Left hindlimb (tissue), 1 donor: ENCODE measurements around the gene STAP2.

Experiments used
- DNase-seq: peaks from one replicate; pipeline ENCODE4 v3.0.0-alpha.2; 2018

Gene STAP2, protein sequence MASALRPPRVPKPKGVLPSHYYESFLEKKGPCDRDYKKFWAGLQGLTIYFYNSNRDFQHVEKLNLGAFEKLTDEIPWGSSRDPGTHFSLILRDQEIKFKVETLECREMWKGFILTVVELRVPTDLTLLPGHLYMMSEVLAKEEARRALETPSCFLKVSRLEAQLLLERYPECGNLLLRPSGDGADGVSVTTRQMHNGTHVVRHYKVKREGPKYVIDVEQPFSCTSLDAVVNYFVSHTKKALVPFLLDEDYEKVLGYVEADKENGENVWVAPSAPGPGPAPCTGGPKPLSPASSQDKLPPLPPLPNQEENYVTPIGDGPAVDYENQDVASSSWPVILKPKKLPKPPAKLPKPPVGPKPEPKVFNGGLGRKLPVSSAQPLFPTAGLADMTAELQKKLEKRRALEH

DNA sequence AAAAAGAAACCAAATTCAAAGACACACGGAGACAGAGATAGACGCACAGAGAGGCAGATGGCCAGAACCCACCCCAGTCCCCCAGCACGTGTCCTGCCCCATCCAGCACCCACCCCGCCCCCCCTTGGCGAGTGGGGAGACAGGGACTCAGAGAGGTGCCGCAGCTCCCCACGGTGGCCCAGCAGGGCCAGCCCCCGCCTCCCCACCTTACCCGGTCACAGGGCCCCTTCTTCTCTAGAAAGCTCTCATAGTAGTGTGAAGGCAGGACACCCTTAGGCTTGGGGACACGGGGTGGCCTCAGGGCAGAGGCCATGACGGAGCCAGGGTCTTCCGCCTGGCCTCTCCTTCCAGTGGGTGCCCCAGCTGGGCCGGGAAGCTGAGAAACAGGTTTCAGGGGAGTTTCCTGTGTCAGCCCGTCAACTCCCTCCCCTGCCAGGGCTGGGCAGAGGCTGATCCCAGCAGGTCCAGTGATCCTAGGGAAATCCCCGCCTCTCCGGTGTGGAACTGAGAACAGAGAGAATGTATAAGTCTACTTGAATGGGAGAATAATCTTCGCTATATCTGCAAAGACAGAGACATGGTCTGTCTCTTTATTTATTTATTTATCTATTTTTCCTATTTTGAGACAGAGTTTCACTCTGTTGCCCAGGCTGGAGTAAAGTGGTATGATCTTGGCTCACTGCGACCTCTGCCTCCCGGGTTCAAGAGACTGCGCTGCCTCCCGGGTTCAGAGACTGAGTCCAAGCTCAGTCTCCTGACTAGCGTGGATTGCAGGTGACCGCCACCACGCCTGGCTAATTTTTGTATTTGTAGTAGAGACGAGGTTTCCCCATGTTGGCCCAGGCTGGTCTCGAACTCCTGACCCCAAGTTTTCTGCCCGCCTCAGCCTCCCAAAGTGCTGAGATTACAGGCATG lies at the start of gene STAP2:
TSS of gene STAP2 (minus strand) at position 387 of the 915 bp plus-strand sequence. CDS start at position 313, 74 bp downstream.
- DNase-seq: no peak

DNA sequence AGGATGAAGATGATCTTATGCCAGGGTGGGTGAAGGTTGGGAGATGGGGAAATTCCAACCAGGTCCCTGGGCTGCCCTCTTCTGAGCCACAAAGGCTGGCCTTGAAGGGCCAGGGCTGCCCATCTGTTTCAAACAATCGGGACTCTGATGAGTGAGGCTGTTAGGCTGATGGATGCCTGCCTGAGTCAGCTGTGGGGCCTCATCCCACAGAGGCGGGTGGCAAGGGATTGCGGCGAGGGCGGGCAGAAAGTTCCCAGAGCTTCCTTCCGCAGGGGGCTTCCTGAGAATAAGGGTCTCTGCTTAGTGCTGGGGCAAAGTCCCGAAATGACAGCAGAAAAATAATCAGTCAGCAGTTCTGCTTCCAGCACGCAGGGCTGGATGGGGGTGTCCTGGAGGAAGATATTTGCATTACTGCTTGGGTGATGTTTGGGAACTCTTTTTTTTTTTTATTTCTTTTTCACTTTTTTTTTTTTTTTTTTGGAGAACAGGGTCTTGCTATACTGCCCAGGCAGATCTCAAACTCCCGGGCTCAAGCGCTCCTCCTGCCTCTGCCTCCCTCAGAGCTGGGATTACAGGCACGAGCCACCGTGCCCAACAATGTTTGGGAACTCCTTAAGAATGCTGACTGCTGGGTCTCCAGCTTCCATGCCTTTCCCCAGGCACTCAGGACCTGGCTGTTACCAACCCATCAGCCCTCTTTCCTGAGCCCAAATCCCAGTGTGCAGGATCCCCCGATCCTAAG lies 47.6 kb upstream of the STAP2 start:
- no peak for DNase-seq

DNA sequence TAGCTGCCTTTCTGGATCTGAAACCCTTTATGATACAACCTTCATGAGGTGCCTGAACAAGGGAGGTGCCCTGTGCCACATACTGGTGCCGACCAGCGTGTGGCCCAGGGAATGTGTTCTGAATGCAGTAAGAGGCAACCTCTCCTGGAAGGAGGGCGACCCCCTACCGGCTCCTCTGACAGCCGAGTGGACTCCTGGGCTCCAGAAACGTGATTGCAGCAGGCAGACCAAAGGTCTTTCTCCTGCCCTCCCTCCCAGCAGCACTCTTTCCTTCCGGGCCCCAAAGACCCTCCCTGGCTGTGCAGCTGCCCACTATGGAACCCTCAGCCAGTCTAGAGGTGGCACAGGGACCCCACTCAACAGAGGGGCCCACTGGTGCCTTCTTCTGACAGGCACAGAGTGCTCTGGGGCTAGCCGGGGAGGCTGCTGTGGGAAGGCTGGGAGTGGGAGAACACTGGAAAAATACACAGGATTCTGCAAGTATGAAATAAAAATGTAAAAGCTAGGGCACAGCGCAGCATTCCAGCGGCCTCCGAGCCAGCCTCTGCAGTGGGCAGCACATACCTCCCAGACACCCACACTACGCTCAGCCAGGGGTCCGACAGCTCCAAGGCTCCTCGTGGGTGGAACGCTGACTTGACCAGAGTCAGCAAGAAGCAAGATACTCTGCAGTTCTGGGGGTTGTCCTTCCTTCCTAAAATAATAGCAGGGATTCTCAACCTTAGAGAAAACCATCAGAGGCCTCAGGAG lies 46.8 kb upstream of the STAP2 start:
- DNase-seq: peak; percentile 21

DNA sequence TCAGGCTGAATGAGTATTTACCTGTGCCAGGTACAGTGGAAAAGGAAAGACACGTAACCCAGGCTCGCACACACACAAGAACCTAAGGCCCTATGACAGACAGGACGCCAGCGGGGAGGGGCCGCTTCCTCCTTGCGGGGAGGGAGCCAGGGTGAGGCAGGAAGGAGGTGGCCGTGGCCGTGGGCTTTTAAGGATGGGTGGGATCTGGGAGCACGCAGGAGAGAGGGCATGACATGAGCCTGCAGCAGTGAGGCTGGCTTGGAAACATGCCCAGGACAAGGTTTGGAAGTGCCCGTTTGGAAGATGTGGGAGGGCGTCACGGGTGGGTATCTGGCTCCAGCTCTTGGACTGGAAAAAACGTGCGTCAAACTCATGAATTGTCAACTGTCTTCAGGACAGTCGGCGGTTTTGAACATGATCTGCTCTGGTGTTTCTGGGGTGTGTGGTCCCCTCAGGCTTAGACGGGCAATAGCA lies 41.7 kb upstream of the STAP2 start:
- peak; percentile 52 for DNase-seq

DNA sequence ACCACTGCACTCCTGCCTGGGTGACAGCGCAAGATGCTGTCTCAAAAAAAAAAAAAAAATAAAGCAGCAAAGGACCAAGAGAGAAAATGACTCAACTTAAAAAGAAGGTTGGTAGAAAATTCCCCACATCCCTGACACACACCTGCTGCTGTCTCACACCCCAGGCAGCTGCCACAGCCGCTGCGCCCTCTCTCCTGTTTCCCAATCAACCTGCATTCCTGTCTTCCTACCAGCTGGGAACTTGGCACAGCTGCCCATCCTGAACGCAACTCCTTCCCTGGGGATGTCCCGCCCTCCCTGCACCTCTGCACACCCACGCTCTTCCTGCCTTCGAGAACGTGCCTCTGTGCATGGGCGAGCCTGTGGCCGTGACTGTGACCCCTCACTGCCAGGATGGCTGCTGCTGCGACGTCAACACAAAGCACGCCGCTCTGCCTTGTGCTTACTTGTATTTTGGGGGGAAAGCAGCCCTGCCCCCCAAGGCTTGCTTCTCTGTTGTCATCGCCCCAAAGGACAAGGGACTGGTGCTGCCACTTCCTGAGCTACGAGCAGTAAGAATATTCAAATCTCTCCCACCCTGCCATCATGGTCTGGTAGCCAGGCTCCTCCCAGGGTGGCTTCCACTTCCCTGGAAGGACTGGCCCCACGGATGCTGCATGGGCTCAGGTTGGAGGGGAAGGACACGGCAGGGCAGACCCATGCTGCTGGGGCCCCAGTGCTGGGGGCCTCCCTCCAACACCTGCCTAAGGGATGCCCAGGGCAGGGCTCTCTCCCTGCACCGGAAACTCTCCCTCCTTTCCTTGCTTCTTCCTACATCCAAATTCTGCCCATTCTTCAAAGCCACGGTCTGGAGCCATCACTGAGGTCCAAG lies 41.0 kb upstream of the STAP2 start:
- peak; percentile 44 for DNase-seq

DNA sequence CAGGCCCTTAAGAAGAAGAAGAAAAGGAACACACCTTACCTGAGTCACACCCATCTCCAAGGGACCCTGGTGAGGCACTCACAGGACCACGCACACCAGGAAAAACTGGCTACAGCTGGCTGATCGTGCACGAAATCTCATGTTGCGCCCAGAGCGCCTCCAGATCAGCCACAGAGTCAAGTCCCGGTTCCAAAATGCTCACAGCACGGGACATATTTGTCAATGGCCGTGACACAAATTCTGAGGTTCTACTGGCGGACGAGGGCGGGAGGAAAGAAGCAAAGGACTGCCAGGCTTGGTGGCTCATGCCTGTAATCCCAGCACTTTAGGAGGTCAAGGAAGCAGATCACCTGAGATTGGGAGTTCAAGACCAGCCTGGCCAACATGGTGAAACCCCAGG lies 40.3 kb upstream of the STAP2 start:
- DNase-seq: no peak

DNA sequence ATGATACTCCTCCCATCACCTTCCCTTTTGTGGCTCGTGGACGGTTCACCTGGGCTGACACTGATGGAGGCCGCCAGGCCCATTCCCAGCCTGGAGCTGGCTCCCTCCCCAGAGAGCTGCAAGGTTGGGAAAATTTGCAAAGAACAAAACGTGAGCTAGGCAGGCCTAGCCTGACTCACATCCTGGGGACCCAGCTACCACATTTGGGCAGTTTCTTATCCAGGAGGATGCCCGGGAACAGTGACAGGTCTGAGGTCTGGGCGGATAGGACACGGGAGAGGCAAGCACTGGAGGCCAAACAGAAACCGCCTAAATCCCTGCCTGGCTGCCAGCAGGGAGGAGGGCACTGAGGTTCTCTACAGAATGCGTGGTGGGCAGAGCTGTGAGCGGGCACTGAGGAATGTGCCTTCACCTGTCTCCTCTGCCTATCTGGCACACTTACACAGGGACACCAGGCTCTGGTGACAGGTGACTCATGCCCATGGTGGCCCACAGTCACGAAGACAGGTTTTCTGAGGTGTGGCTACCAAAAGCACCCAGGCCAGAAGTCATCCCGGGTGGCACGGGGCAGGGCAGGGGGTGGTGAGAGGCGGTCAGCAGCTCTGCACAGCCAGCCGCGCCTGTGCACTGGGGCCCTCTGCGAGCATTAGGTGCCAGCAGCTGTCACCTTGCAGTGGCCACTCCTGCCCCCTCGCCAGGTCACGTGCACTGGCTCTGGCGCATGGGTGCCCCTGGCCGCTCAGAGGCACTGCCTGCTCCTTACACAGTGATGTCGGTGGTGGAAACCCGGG lies 38.6 kb upstream of the STAP2 start:
- no peak for DNase-seq

DNA sequence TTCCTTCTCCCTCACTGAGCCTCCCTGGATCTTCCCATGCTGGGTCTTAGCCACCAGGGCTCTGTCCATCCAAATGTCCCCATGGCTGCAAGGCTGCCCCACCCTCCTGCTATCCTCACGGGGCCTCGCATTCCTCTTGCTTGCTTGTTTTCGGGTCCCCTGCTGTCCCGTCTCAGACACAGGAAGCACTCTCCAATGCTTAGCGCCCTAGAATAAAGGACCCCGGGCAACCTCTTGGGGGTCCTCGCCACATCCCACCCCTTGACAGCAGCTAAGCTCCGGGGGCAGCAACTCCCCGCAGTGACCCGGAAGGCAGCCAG lies 38.0 kb upstream of the STAP2 start:
- no peak for DNase-seq

DNA sequence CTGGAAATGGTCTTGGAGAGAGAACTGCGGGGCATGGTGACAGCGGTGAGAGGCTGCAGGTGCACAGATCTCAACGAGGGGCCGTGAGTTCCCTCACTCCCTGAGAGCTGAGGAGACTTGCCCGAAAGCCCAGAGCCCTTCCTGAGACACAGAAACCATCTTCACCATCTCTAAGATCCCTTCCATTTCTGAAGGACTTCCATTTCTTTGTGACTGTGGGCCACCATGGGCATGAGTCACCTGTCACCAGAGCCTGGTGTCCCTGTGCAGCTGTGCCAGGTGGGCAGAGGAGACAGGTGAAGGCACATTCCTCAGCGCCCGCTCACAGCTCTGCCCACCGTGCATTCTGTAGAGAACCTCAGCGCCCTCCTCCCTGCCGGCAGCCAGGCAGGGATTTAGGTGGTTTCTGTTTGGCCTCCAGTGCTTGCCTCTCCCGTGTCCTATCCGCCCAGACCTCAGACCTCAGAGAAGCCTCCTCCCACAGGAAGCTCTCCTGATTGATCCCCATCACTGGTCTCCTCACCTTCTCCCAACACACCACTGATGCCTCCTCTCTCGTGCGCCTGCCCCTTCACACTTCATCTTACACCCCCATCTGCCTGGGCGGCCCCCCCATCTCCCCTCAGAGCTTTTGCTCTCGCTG lies 37.5 kb upstream of the STAP2 start:
- DNase-seq: no peak

DNA sequence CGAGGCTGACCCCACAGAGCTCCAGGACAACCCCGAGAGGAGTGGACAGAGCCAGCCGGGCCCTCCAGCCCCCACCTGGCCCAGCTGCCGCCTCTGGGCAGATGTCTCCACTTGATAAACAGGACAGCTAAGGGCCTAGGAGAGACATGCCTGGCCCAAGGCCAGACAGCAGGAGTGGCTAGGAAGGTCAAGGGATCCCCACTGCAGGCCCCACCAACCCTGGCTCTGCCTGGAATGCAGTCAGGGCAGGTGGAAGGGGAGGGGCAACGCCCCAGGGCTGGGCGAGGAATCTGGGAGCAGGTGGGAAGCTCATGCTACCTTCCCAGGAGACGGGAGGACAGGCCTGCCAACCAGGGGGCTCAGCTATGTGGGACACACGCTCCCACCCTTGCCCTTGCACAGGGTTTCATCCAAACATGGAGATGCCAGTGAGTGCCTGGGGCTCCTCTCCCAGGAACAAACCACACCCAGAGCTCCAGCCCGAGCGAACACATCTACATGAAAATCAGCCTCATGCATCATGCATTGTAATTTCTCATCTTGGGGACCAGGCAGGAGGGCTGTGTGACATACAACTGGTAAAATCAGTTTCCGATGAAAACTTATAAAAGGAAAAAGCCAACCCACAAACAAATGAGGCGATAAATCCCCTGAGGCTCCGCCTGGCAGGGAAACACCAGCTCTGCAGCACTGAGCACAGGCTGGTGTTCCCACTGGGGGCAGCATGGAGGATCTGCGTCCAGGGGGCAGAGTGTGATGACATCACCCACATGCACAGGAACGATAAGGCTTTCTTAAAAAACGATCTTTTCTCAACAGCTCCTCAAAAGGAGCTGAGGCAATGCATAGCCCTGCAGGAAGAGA lies 36.8 kb upstream of the STAP2 start:
- peak; percentile 45 for DNase-seq

DNA sequence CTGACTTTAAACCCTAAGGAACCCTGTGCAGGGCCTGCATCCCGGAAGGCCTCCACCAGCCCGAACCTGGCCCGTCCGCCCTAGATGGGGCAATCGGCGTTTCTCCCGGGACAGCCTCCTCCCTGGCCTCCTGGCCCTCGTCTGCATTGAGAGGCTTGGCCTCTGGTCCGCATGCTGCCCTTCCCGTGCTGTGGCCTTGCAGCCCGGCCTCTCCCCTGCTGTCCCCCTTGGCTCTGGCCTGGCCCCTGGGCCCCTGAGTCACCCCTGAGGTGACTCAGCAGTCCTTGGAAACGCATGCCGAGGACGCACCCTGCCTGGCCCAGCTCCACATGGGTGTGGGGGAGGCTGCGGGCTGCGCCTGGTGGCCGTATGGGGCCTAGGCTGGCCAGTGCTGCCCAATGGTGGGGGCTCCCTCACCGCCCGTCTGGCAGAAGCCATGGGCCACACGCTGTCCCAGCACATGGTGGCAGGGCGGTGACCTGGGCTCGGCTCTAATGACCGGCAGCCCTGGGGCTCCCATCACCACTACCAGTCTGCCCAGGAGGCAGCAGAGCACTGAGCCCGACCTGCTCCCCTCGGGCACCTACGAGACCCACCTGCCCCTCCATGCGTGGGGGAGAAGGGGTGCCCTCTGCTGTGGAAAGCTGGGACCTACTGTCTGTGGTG lies 36.0 kb upstream of the STAP2 start:
- DNase-seq: peak; percentile 51

DNA sequence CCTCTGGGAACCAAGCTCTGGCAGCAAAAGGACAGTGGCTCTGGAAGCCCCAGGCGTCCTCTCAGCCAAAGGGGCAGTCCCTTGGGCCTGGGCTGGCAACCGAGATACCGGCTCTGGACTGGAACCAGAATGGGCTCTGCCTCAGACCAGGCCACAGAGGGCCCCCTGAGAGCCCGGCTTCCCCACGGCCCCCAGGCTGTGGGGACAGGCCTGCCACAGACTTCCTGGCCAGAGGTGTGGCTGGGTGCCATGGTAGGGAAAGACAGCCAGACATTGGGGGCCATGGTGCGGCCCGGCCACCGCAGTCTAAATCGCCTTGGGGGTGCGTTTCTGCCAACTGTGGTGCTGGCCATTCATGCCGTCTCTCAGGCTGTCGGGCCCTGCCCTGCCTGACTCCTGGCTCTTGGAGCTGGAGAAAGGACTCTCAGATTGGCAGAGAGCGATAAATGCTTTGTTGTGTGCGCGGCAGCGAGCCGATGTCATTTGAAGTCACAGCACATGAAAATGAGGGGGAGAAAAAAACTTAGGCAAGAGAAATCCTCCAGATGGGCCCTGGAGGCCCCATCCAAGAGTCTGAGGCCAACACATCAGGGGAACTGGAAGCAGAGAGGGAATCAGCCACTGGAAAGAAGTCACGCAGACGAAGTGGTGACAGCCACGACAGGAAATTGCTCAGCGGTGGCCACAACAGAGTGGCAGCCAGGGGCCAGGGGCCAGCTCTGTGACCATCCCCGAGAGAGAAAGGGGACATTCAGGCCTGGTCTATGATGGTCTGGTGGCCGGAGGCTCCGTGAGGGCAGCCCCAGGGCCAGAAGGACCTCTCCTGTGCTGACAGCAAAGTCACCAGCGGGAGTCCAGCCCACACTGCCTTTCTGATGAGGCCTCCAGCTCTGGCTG lies 35.2 kb upstream of the STAP2 start:
- peak; percentile 61 for DNase-seq

DNA sequence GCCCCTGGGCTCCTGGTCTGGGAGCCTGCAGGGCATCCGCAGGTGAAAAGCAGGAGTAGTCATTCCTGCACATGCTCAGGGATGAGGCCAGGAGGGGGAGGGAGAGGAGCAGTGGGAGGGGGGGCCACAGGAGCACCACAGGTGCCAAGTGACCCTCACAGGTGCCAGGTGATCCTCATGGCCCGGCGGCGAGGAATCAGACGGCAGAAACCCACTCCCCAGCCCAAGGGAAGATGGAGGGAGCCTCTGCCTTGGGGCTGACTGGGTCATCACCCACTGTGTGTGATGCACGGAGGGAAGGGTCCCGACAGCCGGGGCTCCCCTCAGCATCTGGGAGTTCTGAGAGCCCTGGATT lies 34.4 kb upstream of the STAP2 start:
- DNase-seq: no peak

DNA sequence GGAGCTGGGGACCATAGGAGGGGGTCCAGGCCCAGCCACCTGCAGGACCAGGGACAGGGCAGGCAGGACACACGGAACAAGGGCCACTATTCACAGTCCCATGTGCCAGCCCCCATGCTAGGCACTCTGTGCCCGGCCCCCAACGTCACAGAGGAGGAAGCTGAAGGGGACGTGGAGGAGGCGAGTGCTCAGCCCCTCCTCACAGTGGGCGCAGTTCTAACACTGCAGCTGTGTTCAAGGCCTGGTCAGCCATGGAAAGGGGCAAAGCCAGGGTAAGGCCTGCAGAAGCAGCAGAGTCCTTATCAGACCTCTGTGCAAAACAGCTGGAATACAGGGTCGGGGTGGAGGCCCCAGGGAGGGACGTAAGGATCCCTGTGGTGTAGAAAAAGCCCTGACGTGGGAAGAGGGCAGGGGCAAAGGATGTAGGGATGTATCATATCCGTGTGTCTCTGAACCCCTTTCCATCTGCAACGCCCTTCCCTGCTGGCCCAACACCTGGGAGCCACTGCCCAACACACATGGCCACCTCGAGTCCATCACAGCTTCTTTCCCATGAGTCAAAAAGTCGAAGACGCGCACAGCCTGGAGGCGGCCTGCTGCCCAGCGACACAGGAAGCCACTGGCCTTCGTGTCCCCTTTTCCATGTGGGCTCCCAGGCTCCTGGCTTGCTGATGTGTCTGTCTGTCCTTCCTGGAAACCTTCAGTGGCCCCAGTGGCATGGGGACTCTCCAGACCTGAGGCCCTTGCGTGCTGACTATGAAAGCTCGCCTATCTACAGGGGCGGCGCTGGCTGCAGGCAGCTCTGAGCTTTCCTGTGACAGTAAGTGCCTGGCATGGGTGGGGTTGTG lies 33.8 kb upstream of the STAP2 start:
- DNase-seq: no peak

DNA sequence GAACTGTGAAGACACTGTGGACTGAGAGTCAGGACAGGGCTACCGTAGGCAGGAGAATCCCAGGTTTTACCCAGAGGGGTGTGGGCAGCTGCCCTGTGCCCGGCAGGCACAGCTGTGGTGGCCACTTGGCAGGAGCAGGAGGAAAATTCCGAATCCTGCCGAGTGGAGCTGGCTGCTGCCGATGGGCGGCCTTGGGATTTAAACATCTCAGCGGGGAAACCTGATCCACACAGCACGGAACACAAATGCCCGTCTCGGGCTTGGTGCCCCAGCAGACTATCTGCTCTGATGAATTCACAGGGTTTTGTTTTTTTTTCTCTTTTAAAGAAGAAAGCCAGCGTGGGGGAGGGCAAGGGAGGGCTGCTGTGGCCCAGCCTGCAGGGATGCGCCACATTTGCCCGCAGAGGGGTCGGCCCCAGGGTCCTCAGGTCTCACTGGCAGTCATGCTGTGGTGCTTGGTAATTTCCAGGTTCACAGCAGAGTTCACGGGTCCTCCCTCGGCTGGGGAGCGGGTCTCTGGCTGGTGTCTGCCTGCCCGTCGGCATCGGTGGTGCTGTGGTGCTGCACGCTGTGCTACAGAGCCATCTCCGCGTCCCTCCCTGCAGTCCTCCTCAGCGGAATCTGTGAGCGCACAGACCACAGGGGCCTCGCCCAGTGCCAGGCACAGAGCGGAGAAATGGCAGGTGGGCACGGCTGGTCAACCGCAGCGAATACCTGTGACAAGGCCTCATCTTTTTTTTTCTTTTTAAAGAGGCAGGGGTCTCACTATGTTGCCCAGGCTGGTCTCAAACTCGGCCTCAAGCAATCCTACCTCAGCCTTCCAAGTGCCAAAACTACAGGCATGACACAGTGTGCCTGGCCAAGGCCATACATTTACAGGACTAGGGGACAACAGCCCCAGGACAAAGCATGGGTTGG lies 32.9 kb upstream of the STAP2 start:
- DNase-seq: peak; percentile 65
